MM.1S (cell line): Measurements from ENCODE around the gene PDZRN3.

Experiments
- EZH2 ChIP-seq: fragments of 300-600 bp; sonication (generic); optimal IDR thresholded peaks from 2 replicates; pipeline ENCODE3; 2017; ENCODE audit warnings: low read depth, mild to moderate bottlenecking, antibody characterized with exemption, low read length, mixed read lengths
- EZH2phosphoT487 ChIP-seq: fragments of 300-600 bp; sonication (generic); IDR thresholded peaks from 2 replicates; pipeline ENCODE4 v1.6.1; 2018; ENCODE audit warnings: antibody characterized with exemption, low read length
- TF ChIP-seq, protein P1 (sequence below): fragments of 300-600 bp; sonication (generic); IDR thresholded peaks from 2 replicates; pipeline ENCODE4 v1.5.1; 2016; ENCODE audit warnings: antibody characterized with exemption, low read length, mixed read lengths

DNA sequence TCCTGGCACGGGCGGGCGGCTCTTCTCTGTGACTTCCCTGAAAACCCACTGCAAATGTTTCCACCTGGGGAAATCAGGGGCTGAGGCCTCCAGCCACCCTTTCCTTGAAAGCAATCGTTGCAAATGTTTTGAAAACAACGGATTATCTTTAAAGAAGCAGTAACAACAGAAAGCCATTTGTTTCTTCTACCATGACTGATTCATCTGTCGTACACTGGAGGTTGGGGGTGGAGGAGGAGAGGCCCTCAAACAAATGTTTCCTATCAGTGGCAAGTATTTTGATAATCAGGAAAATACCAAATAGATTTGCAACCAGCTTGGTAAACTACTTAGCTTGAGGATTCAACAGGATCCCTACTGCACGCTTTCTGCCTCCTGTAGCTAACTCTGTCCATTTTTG lies 114.9 kb downstream of the PDZRN3 start:
- TF ChIP-seq, protein P1, sequence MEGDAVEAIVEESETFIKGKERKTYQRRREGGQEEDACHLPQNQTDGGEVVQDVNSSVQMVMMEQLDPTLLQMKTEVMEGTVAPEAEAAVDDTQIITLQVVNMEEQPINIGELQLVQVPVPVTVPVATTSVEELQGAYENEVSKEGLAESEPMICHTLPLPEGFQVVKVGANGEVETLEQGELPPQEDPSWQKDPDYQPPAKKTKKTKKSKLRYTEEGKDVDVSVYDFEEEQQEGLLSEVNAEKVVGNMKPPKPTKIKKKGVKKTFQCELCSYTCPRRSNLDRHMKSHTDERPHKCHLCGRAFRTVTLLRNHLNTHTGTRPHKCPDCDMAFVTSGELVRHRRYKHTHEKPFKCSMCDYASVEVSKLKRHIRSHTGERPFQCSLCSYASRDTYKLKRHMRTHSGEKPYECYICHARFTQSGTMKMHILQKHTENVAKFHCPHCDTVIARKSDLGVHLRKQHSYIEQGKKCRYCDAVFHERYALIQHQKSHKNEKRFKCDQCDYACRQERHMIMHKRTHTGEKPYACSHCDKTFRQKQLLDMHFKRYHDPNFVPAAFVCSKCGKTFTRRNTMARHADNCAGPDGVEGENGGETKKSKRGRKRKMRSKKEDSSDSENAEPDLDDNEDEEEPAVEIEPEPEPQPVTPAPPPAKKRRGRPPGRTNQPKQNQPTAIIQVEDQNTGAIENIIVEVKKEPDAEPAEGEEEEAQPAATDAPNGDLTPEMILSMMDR, result no peak
- TF ChIP-seq EZH2, result no peak
- no peak for TF ChIP-seq EZH2phosphoT487
